IgD-negative memory B cell (primary cell): Measurements from ENCODE around the gene PXK. TPM values are rescaled to one million over a fixed set of nuclear protein-coding genes. Genes with fewer than 3 reads are reported as not detected.

Source experiments
- H3K27ac Mint-ChIP-seq, 3 donors: one replicate each; pipeline ENCODE4 v1.8.0; 2020 to 2022; ENCODE audit warnings: mild to moderate bottlenecking in 3 of 3, mixed read lengths in 3 of 3, moderate library complexity in 1 of 3
- H3K27me3 Mint-ChIP-seq: one replicate; pipeline ENCODE4 v1.8.0; 2021; ENCODE audit warnings: mixed read lengths
- H3K36me3 Mint-ChIP-seq: one replicate; pipeline ENCODE4 v1.8.0; 2020; ENCODE audit warnings: mild to moderate bottlenecking, mixed read lengths
- H3K4me1 Mint-ChIP-seq, 3 donors: one replicate each; pipeline ENCODE4 v1.8.0; 2020 to 2022; ENCODE audit warnings: mixed read lengths in 3 of 3, mild to moderate bottlenecking in 1 of 3
- H3K4me3 Mint-ChIP-seq, 4 donors: one replicate each; pipeline ENCODE4 v1.8.0; 2020 to 2022; ENCODE audit warnings: mild to moderate bottlenecking in 4 of 4, mixed read lengths in 4 of 4, moderate library complexity in 3 of 4
- H3K9me3 Mint-ChIP-seq, 3 donors: one replicate each; pipeline ENCODE4 v1.8.0; 2020 to 2021; ENCODE audit warnings: mixed read lengths in 3 of 3, mild to moderate bottlenecking in 1 of 3
- polyA plus RNA-seq: library from polyadenylated mRNA; unstranded; fragments of 300-500 nt; fragmentation: Illumina TruSeq; gene quantifications from one replicate; pipeline ENCODE4 v1.2.3, GENCODE V29; 2021

Gene PXK
- polyA plus RNA-seq, 1 donor from 2014 or later: 92.3 TPM

DNA sequence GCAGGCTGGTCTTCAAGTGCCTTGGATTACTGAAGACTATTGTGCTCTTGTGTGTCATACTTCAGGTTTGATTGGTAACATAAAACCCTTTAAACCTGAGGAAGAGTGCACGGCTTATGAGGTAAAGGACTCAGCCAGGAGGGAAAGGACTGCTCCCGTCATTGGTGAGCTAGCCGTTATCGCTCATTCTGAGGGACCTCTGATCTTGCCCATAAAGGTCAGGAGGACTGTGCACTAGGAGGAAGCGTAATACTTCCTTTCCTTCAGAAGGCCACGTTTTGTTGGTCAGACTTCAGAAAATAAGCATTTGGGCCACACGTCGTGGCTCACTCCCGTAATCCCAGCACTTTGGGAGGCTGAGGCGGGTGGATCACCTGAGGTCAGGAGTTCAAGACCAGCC is 37.7 kb downstream of the PXK start:
- Mint-ChIP-seq H3K4me1 (peaks cover 25 to 28% (median 26%) of the 10 kb centered on the region in 3 donors), H3K9me3 (no peaks in the 10 kb centered on the region), H3K27ac (no peak overlapping the region), H3K36me3 (peaks cover 5% of the 10 kb centered on the region), H3K4me3 (no peak overlapping the region), H3K27me3 (no peaks in the 10 kb centered on the region)

DNA sequence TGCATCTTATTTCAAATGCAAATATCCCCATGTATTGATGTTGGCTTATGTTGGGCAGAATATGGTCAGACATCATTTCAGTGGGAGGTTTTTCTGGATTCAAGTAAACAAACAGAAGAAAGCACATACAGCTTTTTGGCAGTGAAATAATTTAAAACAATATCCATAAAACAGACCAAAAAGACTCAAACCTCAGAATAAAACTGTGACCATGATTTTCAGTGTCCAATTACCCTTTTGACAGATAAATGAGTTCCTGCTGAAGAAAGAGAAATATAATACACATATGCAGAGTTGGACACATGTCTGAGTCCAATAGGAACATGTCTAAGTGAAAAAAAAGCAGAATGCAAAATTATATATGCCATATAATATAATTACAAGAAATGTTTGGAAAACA is 39.1 kb downstream of the PXK start:
- H3K36me3 Mint-ChIP-seq: peaks cover 5% of the 10 kb centered on the region
- peaks cover 14 to 15% (median 14%) of the 10 kb centered on the region in 3 donors for H3K4me1 Mint-ChIP-seq
- no peak overlapping the region for H3K27ac Mint-ChIP-seq
- H3K9me3 Mint-ChIP-seq: no peaks in the 10 kb centered on the region
- no peaks in the 10 kb centered on the region for H3K27me3 Mint-ChIP-seq
- no peak overlapping the region for H3K4me3 Mint-ChIP-seq

DNA sequence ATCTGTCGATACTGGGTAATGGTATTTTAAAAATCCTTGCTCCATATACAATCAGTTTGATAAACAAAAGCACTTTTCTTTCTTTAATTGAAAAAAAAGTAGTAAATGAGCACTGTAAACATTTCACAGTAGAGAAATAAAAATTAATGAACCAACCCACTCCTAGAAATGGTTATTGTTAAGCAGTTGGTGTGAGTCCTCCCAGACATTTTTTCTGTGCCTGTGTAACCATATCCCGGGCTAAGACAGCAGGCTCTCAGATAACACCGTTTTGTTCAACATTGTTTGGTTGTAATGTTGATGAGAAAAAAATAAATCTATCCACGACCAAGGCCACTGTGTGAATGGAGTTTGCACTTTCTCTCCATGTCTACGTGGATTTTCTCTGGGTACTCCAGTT is 42.6 kb downstream of the PXK start:
- H3K4me3 Mint-ChIP-seq: no peak overlapping the region
- H3K27ac Mint-ChIP-seq: peak overlapping the region in 1 of 3 donors; percentile 57
- peaks cover 10 to 17% (median 10%) of the 10 kb centered on the region in 3 donors for H3K4me1 Mint-ChIP-seq
- no peaks in the 10 kb centered on the region for H3K9me3 Mint-ChIP-seq
- H3K27me3 Mint-ChIP-seq: no peaks in the 10 kb centered on the region
- peaks cover 7% of the 10 kb centered on the region for H3K36me3 Mint-ChIP-seq

DNA sequence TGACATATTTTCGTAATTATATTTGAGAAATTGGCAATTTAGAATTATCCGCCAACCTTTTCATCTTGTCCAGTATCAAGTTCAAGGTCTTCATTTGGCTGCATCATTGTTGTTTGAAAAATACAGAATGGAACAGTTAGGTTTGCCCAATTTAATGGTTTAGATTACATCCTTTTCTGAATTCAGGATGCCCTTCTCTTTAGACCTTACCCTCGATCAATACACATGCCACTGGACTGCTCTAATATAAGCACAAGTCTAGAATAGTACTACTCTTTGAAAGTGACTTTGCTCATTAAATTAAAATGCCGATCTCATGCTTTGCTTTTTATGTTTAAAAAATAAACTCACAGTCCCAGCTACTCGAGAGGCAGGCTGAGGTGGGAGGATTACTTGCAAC is 44.5 kb downstream of the PXK start:
- Mint-ChIP-seq H3K27ac (no peak overlapping the region), H3K4me1 (peaks cover 11 to 17% (median 14%) of the 10 kb centered on the region in 3 donors), H3K27me3 (no peaks in the 10 kb centered on the region), H3K4me3 (peak overlapping the region in 1 of 4 donors; percentile 7), H3K9me3 (no peaks in the 10 kb centered on the region), H3K36me3 (peaks cover 7% of the 10 kb centered on the region)

DNA sequence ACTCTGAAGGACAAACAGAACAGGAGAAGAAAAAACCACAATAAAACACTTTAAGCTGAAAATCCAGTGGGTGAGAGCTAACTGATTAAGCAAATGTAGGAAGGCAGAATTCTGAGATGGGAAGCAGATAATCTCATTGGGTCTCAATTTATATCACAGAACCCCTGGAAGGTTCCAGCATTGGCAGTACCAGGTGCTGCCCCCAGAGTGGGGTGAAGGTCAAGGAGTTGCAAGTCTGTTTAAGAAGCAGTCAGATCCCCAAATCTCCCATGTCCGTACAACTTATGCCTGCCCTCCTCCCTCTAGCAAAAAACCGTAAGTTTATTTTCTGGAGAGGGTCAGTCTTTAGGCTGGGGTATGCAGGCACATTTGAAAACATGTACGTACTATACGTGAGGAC is 45.1 kb downstream of the PXK start:
- Mint-ChIP-seq H3K9me3 (no peaks in the 10 kb centered on the region), H3K4me1 (peaks cover 11 to 17% (median 16%) of the 10 kb centered on the region in 3 donors), H3K27me3 (no peaks in the 10 kb centered on the region), H3K27ac (peak overlapping the region in 1 of 3 donors; percentile 65), H3K4me3 (no peak overlapping the region), H3K36me3 (peaks cover 7% of the 10 kb centered on the region)

- peaks cover 12 to 20% (median 16%) of the 10 kb centered on the region in 3 donors for H3K4me1 Mint-ChIP-seq
Observed at GRCh38 chr3:58379351-58380073, 46.8 kb downstream of the PXK start.

GRCh38 chr3:58383476-58383875 is 50.8 kb downstream of the PXK start:
- Mint-ChIP-seq H3K36me3 (peaks cover 2% of the 10 kb centered on the region), H3K4me3 (no peak overlapping the region), H3K27me3 (no peaks in the 10 kb centered on the region), H3K4me1 (peaks cover 31 to 37% (median 34%) of the 10 kb centered on the region in 3 donors), H3K9me3 (no peaks in the 10 kb centered on the region), H3K27ac (no peak overlapping the region)

More at GRCh38 chr3:58379351-58380073, 46.8 kb downstream of the PXK start:
- no peaks in the 10 kb centered on the region for H3K9me3 Mint-ChIP-seq
- no peaks in the 10 kb centered on the region for H3K27me3 Mint-ChIP-seq
- peak overlapping the region in 1 of 4 donors; percentile 14 for H3K4me3 Mint-ChIP-seq
- H3K36me3 Mint-ChIP-seq: peaks cover 2% of the 10 kb centered on the region
- peak overlapping the region; percentile 51 to 80 (median 64) for H3K27ac Mint-ChIP-seq

- Mint-ChIP-seq H3K4me3 (no peak overlapping the region), H3K36me3 (peaks cover 2% of the 10 kb centered on the region), H3K27ac (no peak overlapping the region)
Observed at GRCh38 chr3:58383904-58384303, 51.2 kb downstream of the PXK start.

DNA sequence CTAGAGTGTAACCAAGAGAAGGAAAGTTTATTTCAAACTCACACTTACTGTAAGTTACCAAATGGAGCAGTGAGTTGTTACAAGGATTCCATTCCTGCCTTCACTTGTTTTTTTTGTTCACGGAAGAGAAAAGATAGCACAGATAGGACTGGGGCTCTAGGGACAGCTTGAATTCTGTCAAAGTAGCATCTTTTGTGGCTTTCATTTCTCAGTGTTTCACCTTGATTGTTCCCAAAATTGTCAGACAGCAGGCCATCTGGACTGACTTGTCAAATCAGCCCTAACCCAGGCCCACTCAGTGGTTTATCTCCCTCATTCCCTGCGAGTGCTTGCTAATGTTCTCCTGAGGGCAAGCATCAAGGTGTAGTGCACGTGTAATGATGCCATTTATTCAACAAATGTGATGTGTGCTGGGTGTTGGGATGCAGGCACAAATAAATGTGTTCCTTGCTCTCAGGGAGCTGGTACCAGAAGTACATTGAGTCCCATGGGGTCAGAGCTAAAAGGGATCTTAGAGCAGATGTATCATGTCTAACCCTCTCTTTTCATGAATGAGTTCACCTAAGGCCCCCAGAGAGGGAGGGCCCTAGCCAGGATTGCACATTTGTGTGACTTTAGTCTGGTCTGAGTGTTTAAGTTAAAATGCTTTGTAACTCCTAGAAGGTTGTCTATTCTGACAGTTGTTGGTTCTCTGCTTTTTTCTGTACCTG is 51.8 kb downstream of the PXK start:
- H3K4me3 Mint-ChIP-seq: no peak overlapping the region
- peak overlapping the region in 2 of 3 donors; percentile 8 to 17 for H3K27ac Mint-ChIP-seq
- H3K4me1 Mint-ChIP-seq: peaks cover 38 to 39% (median 39%) of the 10 kb centered on the region in 3 donors
- H3K27me3 Mint-ChIP-seq: no peaks in the 10 kb centered on the region
- no peaks in the 10 kb centered on the region for H3K9me3 Mint-ChIP-seq
- H3K36me3 Mint-ChIP-seq: peaks cover 2% of the 10 kb centered on the region

More at GRCh38 chr3:58383904-58384303, 51.2 kb downstream of the PXK start:
- peaks cover 36 to 41% (median 38%) of the 10 kb centered on the region in 3 donors for H3K4me1 Mint-ChIP-seq
- H3K27me3 Mint-ChIP-seq: no peaks in the 10 kb centered on the region
- H3K9me3 Mint-ChIP-seq: no peaks in the 10 kb centered on the region

DNA sequence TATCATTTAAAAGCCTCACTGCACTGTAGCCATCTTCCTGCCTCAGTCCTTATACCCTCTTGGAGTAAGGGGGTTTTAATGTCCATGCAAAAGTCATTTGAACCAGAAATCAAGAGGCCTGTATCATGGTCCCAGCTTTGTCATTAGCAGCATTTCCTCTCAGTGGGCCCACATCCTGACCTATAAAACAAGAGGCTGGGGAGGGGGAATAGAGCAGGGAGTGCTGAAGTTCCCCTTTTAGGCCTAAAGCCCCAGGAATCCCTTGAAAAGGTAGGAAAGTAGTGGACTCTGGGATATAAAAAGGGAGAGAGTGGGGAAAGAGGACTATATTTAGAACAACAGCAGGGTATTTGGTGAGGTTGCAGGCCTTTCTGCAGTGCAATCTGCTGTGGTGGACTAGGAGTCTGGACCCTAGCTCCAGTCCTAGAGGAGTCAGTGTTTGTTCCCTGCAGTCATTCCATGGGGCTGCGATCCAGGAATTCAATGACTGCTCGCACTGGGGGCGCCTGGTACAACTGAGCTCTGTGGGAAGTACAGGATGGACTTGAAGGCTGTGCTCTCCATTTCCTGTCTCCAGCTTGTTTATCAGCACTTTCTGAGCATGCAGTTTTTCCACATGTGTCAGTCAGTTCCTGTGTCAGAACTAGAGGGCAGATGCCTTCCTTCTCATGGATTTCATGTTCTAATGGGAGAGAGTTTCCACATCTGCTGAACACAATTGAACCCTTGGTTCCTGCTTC is 54.1 kb downstream of the PXK start:
- peak overlapping the region in 1 of 3 donors; percentile 80 for H3K27ac Mint-ChIP-seq

GRCh38 chr3:58387650-58388546 is 55.2 kb downstream of the PXK start:
- H3K9me3 Mint-ChIP-seq: no peaks in the 10 kb centered on the region
- peaks cover 29 to 39% (median 36%) of the 10 kb centered on the region in 3 donors for H3K4me1 Mint-ChIP-seq
- peak overlapping the region; percentile 25 to 80 (median 28) for H3K27ac Mint-ChIP-seq
- peak overlapping the region in 1 of 4 donors; percentile 18 for H3K4me3 Mint-ChIP-seq
- H3K27me3 Mint-ChIP-seq: no peaks in the 10 kb centered on the region
- peaks cover 4% of the 10 kb centered on the region for H3K36me3 Mint-ChIP-seq

More for the DNA sequence above, 54.1 kb downstream of the PXK start:
- H3K4me1 Mint-ChIP-seq: peaks cover 32 to 39% (median 36%) of the 10 kb centered on the region in 3 donors
- H3K36me3 Mint-ChIP-seq: peaks cover 4% of the 10 kb centered on the region
- H3K9me3 Mint-ChIP-seq: no peaks in the 10 kb centered on the region
- H3K27me3 Mint-ChIP-seq: no peaks in the 10 kb centered on the region
- no peak overlapping the region for H3K4me3 Mint-ChIP-seq

GRCh38 chr3:58388550-58389091 is 55.9 kb downstream of the PXK start:
- Mint-ChIP-seq H3K4me1 (peaks cover 29 to 35% (median 34%) of the 10 kb centered on the region in 3 donors), H3K4me3 (peak overlapping the region in 1 of 4 donors; percentile 24), H3K36me3 (peaks cover 4% of the 10 kb centered on the region), H3K27ac (peak overlapping the region in 1 of 3 donors; percentile 78), H3K27me3 (no peaks in the 10 kb centered on the region), H3K9me3 (no peaks in the 10 kb centered on the region)

DNA sequence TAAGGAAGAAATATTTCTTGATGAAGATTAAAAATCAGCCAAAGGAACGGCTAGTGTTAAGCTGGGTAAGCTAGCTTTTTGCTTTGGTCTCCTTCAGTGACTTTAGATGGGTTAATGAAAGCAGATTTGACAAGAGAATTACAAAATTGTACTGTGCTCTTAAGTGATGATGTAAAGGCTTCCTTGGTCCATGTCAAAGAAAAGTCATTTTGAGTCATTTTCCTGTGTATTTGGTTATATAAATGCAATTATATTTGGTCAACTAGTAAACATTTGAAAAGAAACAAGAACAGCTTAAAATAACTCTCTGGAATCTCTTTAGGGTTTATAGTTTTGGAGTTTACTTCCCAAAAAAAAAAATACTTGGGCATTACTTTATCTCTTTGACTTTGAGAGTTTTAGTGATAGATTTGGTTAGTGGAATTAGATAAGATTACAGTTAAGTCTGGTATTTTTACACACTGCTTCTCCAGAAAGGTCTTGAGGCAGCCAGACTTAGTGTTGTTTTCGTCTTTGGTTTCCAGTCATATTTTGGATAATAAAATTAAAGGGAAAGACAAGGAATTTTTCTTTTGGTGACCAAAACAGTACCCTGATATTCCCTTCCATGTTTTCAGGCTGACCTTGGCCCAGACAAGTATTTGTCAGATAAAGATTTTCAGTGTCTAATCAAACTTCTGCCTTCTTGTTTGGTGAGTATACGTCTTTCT is 58.6 kb downstream of the PXK start:
- H3K9me3 Mint-ChIP-seq: no peaks in the 10 kb centered on the region
- peaks cover 19 to 23% (median 22%) of the 10 kb centered on the region in 3 donors for H3K4me1 Mint-ChIP-seq
- no peaks in the 10 kb centered on the region for H3K27me3 Mint-ChIP-seq
- H3K27ac Mint-ChIP-seq: no peak overlapping the region
- H3K4me3 Mint-ChIP-seq: no peak overlapping the region
- H3K36me3 Mint-ChIP-seq: peaks cover 4% of the 10 kb centered on the region
